GM21723 (cell line): Measurements from ENCODE around the gene AKR1C4.
"Not testable (repeated sequence)": the region's sequence is repeated elsewhere in the genome, so short reads cannot be mapped to it uniquely, and the experiment has no call there.

ENCODE experiments used
- ATAC-seq: cut with Tn5 transposase; IDR thresholded peaks from one replicate; pipeline ENCODE4 v1.9.1; 2021; ENCODE audit warnings: mild to moderate bottlenecking, moderate library complexity; ENCODE audit not compliant: unreplicated experiment

AKR1C4 gene

GRCh38 chr10:5199398-5199797, 2.8 kb downstream of the AKR1C4 start:
- ATAC-seq: no peak

- ATAC-seq: no peak
Measured at GRCh38 chr10:5206799-5207198, 10.2 kb downstream of the AKR1C4 start.

GRCh38 chr10:5209776-5210175, 13.1 kb downstream of the AKR1C4 start:
- ATAC-seq: not testable (repeated sequence)

- not testable (repeated sequence) for ATAC-seq
Measured at GRCh38 chr10:5210261-5210660, 13.6 kb downstream of the AKR1C4 start.

- ATAC-seq: no peak
Measured at GRCh38 chr10:5211696-5212536, 15.3 kb downstream of the AKR1C4 start.

- ATAC-seq: no peak
Measured at GRCh38 chr10:5216801-5217200, 20.2 kb downstream of the AKR1C4 start.

- no peak for ATAC-seq
Measured at GRCh38 chr10:5219262-5219661, 22.6 kb downstream of the AKR1C4 start.

- ATAC-seq: not testable (repeated sequence)
Measured at GRCh38 chr10:5222942-5223341, 26.3 kb downstream of the AKR1C4 start.

- ATAC-seq: no peak
Measured at GRCh38 chr10:5229019-5229418, 32.4 kb downstream of the AKR1C4 start.

GRCh38 chr10:5233324-5233723, 36.7 kb downstream of the AKR1C4 start:
- no peak for ATAC-seq

- no peak for ATAC-seq
Measured at GRCh38 chr10:5234106-5234860, 37.6 kb downstream of the AKR1C4 start.

GRCh38 chr10:5237541-5237940, 40.9 kb downstream of the AKR1C4 start:
- not testable (repeated sequence) for ATAC-seq

- ATAC-seq: no peak
Measured at GRCh38 chr10:5242585-5242984, 45.9 kb downstream of the AKR1C4 start.

GRCh38 chr10:5243521-5243987, 46.9 kb downstream of the AKR1C4 start:
- ATAC-seq: no peak

GRCh38 chr10:5252177-5253037, 55.8 kb downstream of the AKR1C4 start:
- ATAC-seq: no peak

- no peak for ATAC-seq
Measured at GRCh38 chr10:5254488-5254887, 57.9 kb downstream of the AKR1C4 start.

- ATAC-seq: not testable (repeated sequence)
Measured at GRCh38 chr10:5257768-5258167, 61.1 kb downstream of the AKR1C4 start.

GRCh38 chr10:5259132-5259951, 62.7 kb downstream of the AKR1C4 start:
- ATAC-seq: no peak

- no peak for ATAC-seq
Measured at GRCh38 chr10:5259952-5260578, 63.4 kb downstream of the AKR1C4 start.

GRCh38 chr10:5260828-5261227, 64.2 kb downstream of the AKR1C4 start:
- ATAC-seq: no peak
